ENCODE data around the gene DMXL1. TPM values are rescaled to one million over a fixed set of nuclear protein-coding genes. Genes with fewer than 3 reads are reported as not detected.

The DMXL1 gene
- total RNA-seq (10 to 100 TPM; 44.3 to 48.3 TPM), polyA plus RNA-seq (ENCODE audit: insufficient read length in 6 of 6) (10 to 100 TPM; 37.5 to 48.0 (median 40.4) TPM)
- long read RNA-seq, donor 1, partial matches to known transcripts, result 12 of 14 reads
- long read RNA-seq, donor 1, other reads (novel, unspliced or antisense), result 0 of 14 reads
- long read RNA-seq, donor 2, result 0 reads
- long read RNA-seq, donor 3, result 0 reads
- long read RNA-seq, donor 4, partial matches to known transcripts, result 9 of 10 reads
- long read RNA-seq, donor 4, other reads (novel, unspliced or antisense), result 1 of 10 reads
- long read RNA-seq, donor 5, result 0 reads
- long read RNA-seq, donor 6, partial matches to known transcripts, result 0 of 1 reads
- long read RNA-seq, donor 6, other reads (novel, unspliced or antisense), result 0 of 1 reads
- long read RNA-seq, donor 7, result 0 reads
- long read RNA-seq, donor 8, result 0 reads
- long read RNA-seq, donor 9, result 0 reads
- long read RNA-seq, donor 10, partial matches to known transcripts, result 2 of 2 reads
- long read RNA-seq, donor 10, other reads (novel, unspliced or antisense), result 0 of 2 reads
- long read RNA-seq, donor 11, result 0 reads
- long read RNA-seq, donor 12, partial matches to known transcripts, result 0 of 1 reads
- long read RNA-seq, donor 12, other reads (novel, unspliced or antisense), result 0 of 1 reads

GRCh38 chr5:119070828-119071560 lies at the start of gene DMXL1:
Gene DMXL1 (plus strand): TSS chr5:119071087. CDS start chr5:119071570, 483 bp downstream.
- peak; percentile 98 to 100 (median 99) for DNase-seq
- peak in 1 of 2 donors; percentile 18 for TF ChIP-seq CTCF (IDR thresholded peaks at IDR 0.05)
- intact Hi-C loops (cut with DNase I), result no loop called here

GRCh38 chr5:119021149-119021732 lies 49.6 kb upstream of the DMXL1 start:
- no peak for DNase-seq
- no peaks in the 10 kb centered on the region for H3K27me3 ChIP-seq
- H3K9me3 ChIP-seq, result no peaks in the 10 kb centered on the region
- no peak for ATAC-seq
- no peak overlapping the region for H3K4me3 ChIP-seq
- no peak overlapping the region for H3K27ac ChIP-seq
- peaks cover 0 to 20% of the 10 kb centered on the region in 2 donors for H3K4me1 ChIP-seq
- TF ChIP-seq CTCF (IDR thresholded peaks at IDR 0.05), result no peak
- no peaks in the 10 kb centered on the region for H3K36me3 ChIP-seq
- intact Hi-C loops (cut with DNase I), result no loop called here

More at GRCh38 chr5:119070828-119071560, at the start of gene DMXL1:
- no peaks in the 10 kb centered on the region for H3K9me3 ChIP-seq
- H3K27me3 ChIP-seq, result no peaks in the 10 kb centered on the region
- peak within 1 kb of the TSS; percentile 94 to 99 for H3K27ac ChIP-seq
- H3K4me1 ChIP-seq, result peaks cover 18 to 43% of the 10 kb centered on the region in 2 donors
- peak; percentile 93 for ATAC-seq
- no peaks in the 10 kb centered on the region for H3K36me3 ChIP-seq
- H3K4me3 ChIP-seq, result peak within 1 kb of the TSS; percentile 89 to 95

GRCh38 chr5:119022017-119022745 lies 48.7 kb upstream of the DMXL1 start:
- DNase-seq (peak in 2 of 4 donors; percentile 28 to 33), ATAC-seq (peak; percentile 67)
- no peak overlapping the region for H3K27ac ChIP-seq
- intact Hi-C loops (cut with DNase I), result no loop called here
- H3K36me3 ChIP-seq, result no peaks in the 10 kb centered on the region
- no peak overlapping the region for H3K4me3 ChIP-seq
- TF ChIP-seq CTCF (IDR thresholded peaks at IDR 0.05), result no peak
- H3K4me1 ChIP-seq, result peaks cover 0 to 20% of the 10 kb centered on the region in 2 donors
- H3K9me3 ChIP-seq, result no peaks in the 10 kb centered on the region
- no peaks in the 10 kb centered on the region for H3K27me3 ChIP-seq

- H3K4me3 ChIP-seq, result no peak overlapping the region
- H3K4me1 ChIP-seq, result peaks cover 0 to 20% of the 10 kb centered on the region in 2 donors
- no peak for ATAC-seq
- no peaks in the 10 kb centered on the region for H3K9me3 ChIP-seq
- DNase-seq, result no peak
- no peak overlapping the region for H3K27ac ChIP-seq
- H3K36me3 ChIP-seq, result no peaks in the 10 kb centered on the region
- no peaks in the 10 kb centered on the region for H3K27me3 ChIP-seq
- TF ChIP-seq CTCF (IDR thresholded peaks at IDR 0.05), result no peak
- intact Hi-C loops (cut with DNase I), result no loop called here
These were observed 48.1 kb upstream of the DMXL1 start for GRCh38 chr5:119022773-119023172.
